DLD1 (cell line): ENCODE measurements around the gene CDKN1C.

ENCODE experiments used
- in situ Hi-C: cut with HindIII; loops from 2 replicates; pipeline ENCODE4 v1.10.0; 2017; ENCODE audit warnings: low sequenced_read_pairs

Gene CDKN1C

GRCh38 chr11:2923446-2924375 lies 38.1 kb upstream of the CDKN1C start:
- in situ Hi-C loops: no loop called here

- in situ Hi-C loops: no loop called here
These were observed 37.1 kb upstream of the CDKN1C start for GRCh38 chr11:2922655-2923054.

GRCh38 chr11:2921742-2922493 lies 36.3 kb upstream of the CDKN1C start:
- in situ Hi-C loops: no loop called here

- in situ Hi-C loops: no loop called here
These were observed 35.7 kb upstream of the CDKN1C start for GRCh38 chr11:2921261-2921660.

- in situ Hi-C loops: no loop called here
These were observed 34.8 kb upstream of the CDKN1C start for GRCh38 chr11:2920343-2920742.

GRCh38 chr11:2919837-2920236 lies 34.3 kb upstream of the CDKN1C start:
- in situ Hi-C loops: no loop called here

- in situ Hi-C loops: no loop called here
These were observed 33.6 kb upstream of the CDKN1C start for GRCh38 chr11:2919188-2919587.

GRCh38 chr11:2917842-2918490 lies 32.4 kb upstream of the CDKN1C start:
- in situ Hi-C loops: no loop called here

GRCh38 chr11:2916892-2917645 lies 31.5 kb upstream of the CDKN1C start:
- in situ Hi-C loops: no loop called here

- in situ Hi-C loops: no loop called here
These were observed 30.7 kb upstream of the CDKN1C start for GRCh38 chr11:2916114-2916891.

GRCh38 chr11:2915473-2915872 lies 29.9 kb upstream of the CDKN1C start:
- in situ Hi-C loops: no loop called here

- in situ Hi-C loops: no loop called here
These were observed 29.1 kb upstream of the CDKN1C start for GRCh38 chr11:2914455-2915195.

- in situ Hi-C loops: no loop called here
These were observed 28.2 kb upstream of the CDKN1C start for GRCh38 chr11:2913776-2914175.

- in situ Hi-C loops: no loop called here
These were observed 27.4 kb upstream of the CDKN1C start for GRCh38 chr11:2913019-2913431.

- in situ Hi-C loops: no loop called here
These were observed 26.9 kb upstream of the CDKN1C start for GRCh38 chr11:2912498-2912897.

GRCh38 chr11:2911785-2912391 lies 26.3 kb upstream of the CDKN1C start:
- in situ Hi-C loops: no loop called here

GRCh38 chr11:2911088-2911784 lies 25.7 kb upstream of the CDKN1C start:
- in situ Hi-C loops: no loop called here

- in situ Hi-C loops: no loop called here
These were observed 24.9 kb upstream of the CDKN1C start for GRCh38 chr11:2910401-2910955.
